Urothelium cell line (cell line): ENCODE measurements around the gene FFAR1.
A peak's percentile ranks its signal among the peaks of the same experiment; 100 is the strongest.

Experiments used
- DNase-seq: peaks from one replicate; pipeline ENCODE4 v3.0.0; 2011; ENCODE audit warnings: low spot score, mixed read lengths
- FAIRE-seq: peaks from 2 replicates; lab custom pipeline; 2011; peaks lifted over from hg19 to GRCh38; lab: Jason Lieb, UNC

FFAR1 gene

DNA sequence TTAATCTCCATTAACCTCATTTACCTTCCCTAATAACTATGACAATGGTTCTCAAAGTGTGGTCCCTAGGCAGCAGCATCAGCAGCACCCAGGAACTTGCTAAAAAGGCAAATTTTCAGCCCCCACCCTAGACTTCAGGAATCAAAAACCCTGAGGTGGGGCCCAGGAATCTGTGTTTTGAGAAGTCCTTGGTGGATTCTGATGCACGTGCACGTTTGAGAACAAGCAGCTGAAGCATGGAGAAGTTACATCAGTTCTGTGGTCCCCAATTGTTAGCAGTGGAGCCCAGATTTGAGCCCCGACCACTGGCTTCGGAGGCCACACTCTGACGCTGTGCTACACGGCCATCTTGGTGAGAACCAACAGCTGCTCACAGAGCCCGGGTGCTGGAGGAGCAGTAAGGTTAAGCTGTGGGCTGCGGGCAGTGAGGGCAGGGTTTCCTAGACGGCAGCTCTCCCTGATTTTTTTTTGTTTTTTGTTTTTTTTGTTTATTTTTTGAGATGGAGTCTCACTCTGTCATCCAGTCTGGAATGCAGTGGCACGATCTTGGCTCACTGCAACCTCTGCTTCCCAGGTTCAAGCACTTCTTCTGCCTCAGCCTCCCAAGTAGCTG is 32.7 kb upstream of the FFAR1 start:
- DNase-seq (no peak), FAIRE-seq (no peak)

DNA sequence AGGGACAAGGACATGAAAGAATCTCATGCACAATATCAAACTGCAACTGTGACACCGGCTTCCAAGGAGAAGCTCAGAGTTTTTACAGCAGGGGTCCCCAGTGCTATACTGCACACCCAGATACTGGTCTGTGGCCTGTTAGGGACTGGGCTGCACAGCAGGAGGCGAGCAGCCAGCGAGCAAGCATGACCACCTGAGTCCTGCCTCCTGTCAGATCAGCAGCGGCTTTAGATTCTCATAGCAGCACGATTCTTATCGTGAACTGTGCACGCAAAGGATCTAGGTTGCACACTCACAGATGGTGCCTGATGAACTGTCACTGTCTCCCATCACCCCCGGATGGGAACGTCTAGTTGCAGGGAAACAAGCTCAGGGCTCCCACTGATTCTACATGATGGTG is 31.8 kb upstream of the FFAR1 start:
- no peak for FAIRE-seq
- no peak for DNase-seq

- DNase-seq (no peak), FAIRE-seq (no peak)
Observed at GRCh38 chr19:35316560-35316959, 31.1 kb upstream of the FFAR1 start.

DNA sequence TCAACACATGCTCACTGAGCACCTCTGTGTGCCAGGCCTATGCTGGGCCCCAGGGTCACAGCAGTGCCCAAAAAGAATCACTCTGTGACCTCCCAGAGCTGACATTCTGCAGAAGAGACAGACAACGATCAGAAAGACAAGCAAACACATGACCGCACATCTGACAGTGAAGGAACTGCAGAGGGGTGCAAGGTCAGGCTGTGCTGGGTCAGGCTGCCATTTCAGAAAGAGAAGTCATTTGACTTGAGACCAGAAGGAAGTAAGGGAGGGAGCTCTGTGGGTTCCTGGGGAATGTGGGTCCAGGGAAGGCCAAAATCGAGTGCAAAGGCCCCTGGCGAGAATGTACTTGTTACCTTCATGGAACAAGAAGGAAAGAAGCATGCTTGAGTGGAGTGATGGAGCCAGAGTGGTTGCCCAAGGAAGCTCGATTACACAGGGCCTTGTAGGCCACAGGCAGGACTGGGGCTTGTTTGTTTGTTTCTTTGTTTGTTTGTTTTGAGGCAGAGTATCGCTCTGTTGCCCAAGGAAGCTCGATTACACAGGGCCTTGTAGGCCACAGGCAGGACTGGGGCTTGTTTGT is 30.1 kb upstream of the FFAR1 start:
- FAIRE-seq (no peak), DNase-seq (no peak)

- DNase-seq, result peak; percentile 89
- peak; percentile 89 for FAIRE-seq
Observed at GRCh38 chr19:35318679-35319448, 28.8 kb upstream of the FFAR1 start.

DNA sequence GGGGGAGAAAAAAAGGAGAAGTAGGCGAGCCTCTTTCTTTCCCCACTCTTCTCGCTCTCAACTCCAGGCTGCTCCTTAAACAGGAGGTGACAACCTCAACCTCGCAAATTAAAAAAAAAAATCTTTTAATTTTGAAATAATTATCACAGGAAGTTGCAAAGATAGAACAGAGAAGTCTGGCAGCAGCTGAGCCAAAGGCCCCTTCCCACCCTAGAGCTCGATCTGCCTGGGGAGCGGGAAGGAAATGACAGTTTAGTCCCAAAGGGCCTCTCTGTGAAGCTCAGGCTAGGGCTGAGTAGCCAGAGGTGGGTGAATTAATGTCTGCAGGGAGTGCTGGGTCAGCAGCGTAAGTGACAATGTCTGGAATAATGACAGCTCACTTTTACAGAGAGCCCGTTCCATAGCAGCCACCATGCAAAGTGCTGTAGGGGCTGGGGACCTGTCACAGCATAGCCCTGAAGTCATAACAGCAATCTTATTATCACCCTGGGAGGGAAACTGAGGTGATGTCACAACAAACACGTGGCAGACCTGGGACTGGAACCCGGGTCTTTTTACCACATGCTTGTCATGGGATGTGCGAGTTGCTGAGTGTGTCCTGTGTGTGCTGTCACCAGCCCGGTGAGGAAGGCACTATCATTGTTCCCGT is 27.5 kb upstream of the FFAR1 start:
- FAIRE-seq, result no peak
- no peak for DNase-seq

GRCh38 chr19:35321291-35321690 is 26.4 kb upstream of the FFAR1 start:
- DNase-seq (no peak), FAIRE-seq (no peak)

- no peak for DNase-seq
- FAIRE-seq, result no peak
Observed at GRCh38 chr19:35322014-35322413, 25.7 kb upstream of the FFAR1 start.

GRCh38 chr19:35327642-35328041 is 20.1 kb upstream of the FFAR1 start:
- FAIRE-seq (no peak), DNase-seq (no peak)

DNA sequence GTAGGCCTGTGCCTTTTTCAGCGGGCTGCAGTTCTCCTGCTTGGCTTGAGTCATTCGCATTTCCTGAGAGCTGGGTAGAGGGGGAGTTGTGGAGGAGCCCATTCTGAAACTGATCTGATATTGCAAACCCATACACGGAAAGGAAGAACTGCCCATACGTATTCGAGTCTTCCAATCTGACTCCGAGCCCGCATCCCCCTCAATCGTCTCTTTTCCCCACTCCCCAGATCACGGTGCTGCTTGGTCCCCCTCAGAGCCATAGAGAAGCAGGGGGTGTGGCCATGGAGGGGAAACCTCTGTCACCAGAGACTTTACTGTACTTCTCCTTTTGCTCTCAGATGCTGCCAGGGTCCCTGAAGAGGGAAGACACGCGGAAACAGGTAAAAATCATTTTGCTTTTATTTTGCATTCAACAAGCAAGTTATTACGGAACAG is 18.8 kb upstream of the FFAR1 start, which contains the start of gene CD22:
TSS of gene CD22 (plus strand) at position 337 of the 435 bp plus-strand sequence. CDS start 2,854 bp downstream, outside the sequence.
- FAIRE-seq (no peak), DNase-seq (no peak)

GRCh38 chr19:35329323-35329722 is 18.4 kb upstream of the FFAR1 start:
- no peak for FAIRE-seq
- DNase-seq, result no peak

GRCh38 chr19:35330475-35330874 is 17.2 kb upstream of the FFAR1 start:
- FAIRE-seq (no peak), DNase-seq (no peak)

DNA sequence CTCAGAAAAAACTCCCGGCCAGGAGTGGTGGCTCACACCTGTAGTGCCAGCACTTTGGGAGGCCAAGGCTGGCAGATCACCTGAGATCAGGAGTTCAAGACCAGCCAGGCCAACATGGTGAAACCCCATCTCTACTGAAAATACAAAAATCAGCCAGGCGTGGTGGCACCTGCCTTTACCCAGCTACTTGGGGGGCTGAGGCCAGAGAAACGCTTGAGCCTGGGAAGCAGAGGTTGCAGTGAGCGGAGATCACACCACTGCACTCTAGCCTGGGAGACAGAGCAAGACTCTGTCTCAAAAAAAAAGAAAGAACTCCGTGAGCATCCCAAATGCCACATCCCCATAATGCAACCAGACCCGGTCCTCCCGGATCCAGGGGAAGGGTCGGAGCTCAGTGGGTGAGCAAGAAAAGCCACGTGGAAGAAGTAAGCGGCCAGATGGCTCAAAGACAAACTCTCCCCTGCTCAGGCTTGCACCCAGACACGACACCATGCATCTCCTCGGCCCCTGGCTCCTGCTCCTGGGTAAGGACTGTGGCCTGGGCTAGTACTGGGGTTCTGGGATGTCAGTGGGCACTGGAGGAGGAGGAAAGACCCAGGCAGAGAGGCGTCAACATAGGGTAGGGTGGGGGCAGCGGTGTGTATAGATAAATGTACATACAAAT is 16.0 kb upstream of the FFAR1 start:
- FAIRE-seq, result no peak

DNA sequence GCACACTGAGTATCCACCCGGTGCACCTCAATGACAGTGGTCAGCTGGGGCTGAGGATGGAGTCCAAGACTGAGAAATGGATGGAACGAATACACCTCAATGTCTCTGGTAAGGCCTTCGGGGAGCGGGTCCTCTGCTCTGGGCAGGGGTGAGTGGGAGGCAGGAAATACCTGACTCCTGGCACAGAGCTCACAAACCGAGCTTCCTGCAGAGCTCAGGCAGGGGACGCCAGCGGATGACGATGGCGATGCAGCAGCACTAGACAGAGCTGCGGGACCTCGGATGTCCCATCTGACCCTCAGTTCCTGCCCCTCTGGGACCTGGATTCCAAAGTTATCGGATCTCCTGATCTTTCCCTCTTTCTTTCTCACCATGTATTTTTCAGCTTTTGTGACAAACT is 14.9 kb upstream of the FFAR1 start:
- no peak for DNase-seq
- no peak for FAIRE-seq

More for the DNA sequence above, 16.0 kb upstream of the FFAR1 start:
- DNase-seq, result no peak

DNA sequence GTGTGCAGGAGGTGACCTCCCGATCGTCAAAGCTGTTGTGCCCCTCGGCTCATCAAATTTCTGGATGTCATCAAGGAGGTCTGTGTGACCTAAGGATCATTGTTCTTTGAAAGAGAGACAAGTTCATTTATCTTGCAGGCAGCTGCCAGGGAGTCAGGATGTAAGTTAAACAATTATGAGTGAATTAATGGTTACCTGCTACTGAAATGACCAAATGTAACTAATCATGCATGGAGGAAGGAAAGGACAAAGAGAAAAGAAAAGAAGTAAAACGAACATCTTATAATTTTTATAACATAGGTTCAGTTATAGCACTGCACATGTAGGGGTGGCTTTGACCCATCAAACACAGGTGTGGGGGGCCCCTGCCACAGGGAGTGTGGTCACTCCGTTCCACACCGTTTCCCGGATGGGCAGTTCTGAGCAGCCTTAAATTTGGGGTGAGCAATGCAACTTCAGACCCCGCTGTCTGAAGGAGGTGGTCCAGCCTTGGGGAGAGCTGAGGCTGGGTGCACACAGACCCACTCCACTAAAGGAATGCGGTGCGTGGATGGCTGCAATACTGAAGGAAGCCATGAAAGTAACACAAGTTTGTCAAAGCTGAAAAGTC is 13.5 kb upstream of the FFAR1 start:
- FAIRE-seq, result no peak

DNA sequence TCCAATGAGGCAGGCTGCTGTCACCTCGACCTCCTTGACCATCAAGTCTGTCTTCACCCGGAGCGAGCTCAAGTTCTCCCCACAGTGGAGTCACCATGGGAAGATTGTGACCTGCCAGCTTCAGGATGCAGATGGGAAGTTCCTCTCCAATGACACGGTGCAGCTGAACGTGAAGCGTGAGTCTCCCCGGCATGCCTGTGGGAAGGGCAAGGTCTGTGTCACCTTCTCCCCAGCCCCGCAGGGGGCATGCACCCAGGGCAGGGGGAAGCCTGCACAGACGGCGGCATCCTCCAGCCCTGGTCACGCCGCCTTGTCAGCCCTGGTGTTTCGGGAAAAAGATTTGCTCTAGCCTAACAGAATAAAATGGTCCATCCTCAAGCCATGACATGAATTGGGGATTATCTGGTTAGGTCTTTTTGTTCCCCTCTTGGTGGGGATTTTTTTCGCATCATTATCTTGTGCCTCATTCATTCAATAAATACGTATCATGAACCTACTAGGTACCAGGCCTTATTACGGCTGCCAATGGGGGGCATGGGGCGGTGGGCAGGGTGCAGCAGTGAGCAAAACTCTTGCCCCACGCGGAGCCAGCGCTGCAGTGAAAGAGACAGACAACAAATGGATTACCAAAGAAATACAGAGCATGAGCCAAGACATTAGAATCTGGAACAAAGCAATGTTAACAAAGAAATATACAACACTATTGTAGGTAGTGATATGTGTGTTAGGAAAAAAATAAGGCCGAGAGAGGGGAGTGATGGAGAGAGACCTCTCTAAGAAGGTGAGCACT is 11.3 kb upstream of the FFAR1 start:
- FAIRE-seq (no peak), DNase-seq (no peak)

More for the DNA sequence above, 13.5 kb upstream of the FFAR1 start:
- no peak for DNase-seq

DNA sequence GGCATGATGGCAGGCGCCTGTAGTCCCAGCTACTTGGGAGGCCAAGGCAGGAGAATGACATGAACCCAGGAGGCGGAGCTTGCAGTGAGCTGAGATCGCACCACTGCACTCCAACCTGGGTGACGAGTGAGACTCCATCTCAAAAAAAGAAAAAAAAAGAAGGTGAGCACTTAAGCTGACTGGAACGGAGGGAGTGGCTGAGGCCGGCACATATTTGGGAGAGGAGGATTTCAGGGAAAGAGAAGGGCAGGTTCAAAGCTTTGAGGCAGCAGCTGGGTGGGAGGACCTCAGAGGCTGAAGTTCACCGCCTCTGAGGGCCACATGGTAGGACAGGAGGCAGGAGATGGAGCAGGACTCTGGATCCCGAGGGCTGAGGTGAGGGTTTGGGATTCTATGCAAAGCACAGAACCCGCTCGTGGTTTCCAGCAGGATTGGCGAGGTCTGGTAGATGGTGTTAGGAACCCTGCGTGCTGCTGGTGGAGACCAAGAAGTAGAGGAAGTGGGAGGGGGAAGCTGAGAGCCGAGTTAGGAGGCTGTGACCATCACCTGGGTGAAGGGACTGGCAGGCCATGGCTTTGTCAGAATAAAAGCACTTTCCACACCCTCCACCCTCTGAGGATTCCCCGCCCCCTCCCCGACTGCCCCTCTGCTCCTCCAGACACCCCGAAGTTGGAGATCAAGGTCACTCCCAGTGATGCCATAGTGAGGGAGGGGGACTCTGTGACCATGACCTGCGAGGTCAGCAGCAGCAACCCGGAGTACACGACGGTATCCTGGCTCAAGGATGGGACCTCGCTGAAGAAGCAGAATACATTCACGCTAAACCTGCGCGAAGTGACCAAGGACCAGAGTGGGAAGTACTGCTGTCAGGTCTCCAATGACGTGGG is 10.4 kb upstream of the FFAR1 start:
- DNase-seq (no peak), FAIRE-seq (no peak)

DNA sequence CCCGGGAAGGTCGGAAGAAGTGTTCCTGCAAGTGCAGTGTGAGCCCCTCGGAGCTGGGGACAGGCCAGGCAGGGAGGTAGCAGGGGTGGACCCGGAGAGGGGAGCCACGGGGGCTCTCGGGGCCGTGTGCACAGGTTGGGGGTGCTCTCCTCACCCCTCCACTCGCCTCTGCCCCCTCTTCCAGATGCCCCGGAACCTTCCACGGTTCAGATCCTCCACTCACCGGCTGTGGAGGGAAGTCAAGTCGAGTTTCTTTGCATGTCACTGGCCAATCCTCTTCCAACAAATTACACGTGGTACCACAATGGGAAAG is 9.8 kb upstream of the FFAR1 start:
- no peak for DNase-seq
- FAIRE-seq, result no peak

- FAIRE-seq (no peak), DNase-seq (no peak)
Observed at GRCh38 chr19:35340431-35340830, 7.3 kb upstream of the FFAR1 start.
